HEK293T (cell line): Measurements from ENCODE around the gene SHISA9.

ENCODE experiments used
- CTCF ChIA-PET: fragments of 350-600 bp; formaldehyde crosslinking; extraction: SDS; loops from one replicate; lab custom pipeline; 2021; ENCODE audit warnings: antibody characterized with exemption, inconsistent platforms; lab: Yijun Ruan, JAX
- POLR2A ChIA-PET: fragments of 350-600 bp; formaldehyde crosslinking; extraction: SDS; loops from one replicate; lab custom pipeline; 2020; ENCODE audit warnings: antibody characterized with exemption, inconsistent platforms; lab: Yijun Ruan, JAX
- DNase-seq: peaks from one replicate; pipeline ENCODE4 v3.0.0; 2012; ENCODE audit warnings: mixed read lengths; ENCODE audit errors: extremely low spot score
- ARNT ChIP-seq: fragments of 450-650 bp; IDR thresholded peaks from 2 replicates; pipeline ENCODE4 v1.6.1; 2017; ENCODE audit warnings: mild to moderate bottlenecking
- BHLHE40 ChIP-seq: fragments of 450-650 bp; IDR thresholded peaks from 2 replicates; pipeline ENCODE4 v1.6.1; 2016; ENCODE audit warnings: mild to moderate bottlenecking, moderate library complexity, borderline replicate concordance
- CTBP1 ChIP-seq: fragments of 450-650 bp; IDR thresholded peaks from 2 replicates; pipeline ENCODE4 v1.6.1; 2016; ENCODE audit warnings: borderline replicate concordance
- ELF4 ChIP-seq: fragments of 450-650 bp; IDR thresholded peaks from 2 replicates; pipeline ENCODE4 v1.6.1; 2017; ENCODE audit warnings: antibody characterized with exemption
- FOXA1 ChIP-seq: fragments of 450-650 bp; IDR thresholded peaks from 2 replicates; pipeline ENCODE4 v1.6.1; 2016; ENCODE audit warnings: mild to moderate bottlenecking
- FOXK2 ChIP-seq: fragments of 450-650 bp; IDR thresholded peaks from 2 replicates; pipeline ENCODE4 v1.6.1; 2016; ENCODE audit warnings: mild to moderate bottlenecking
- FOXM1 ChIP-seq: fragments of 450-650 bp; IDR thresholded peaks from 2 replicates; pipeline ENCODE4 v1.6.1; 2017; ENCODE audit warnings: mild to moderate bottlenecking, borderline replicate concordance
- HDGF ChIP-seq: fragments of 450-650 bp; IDR thresholded peaks from 2 replicates; pipeline ENCODE4 v1.6.1; 2017; ENCODE audit warnings: antibody characterized with exemption, borderline replicate concordance
- L3MBTL2 ChIP-seq: fragments of 450-650 bp; conservative IDR thresholded peaks from 2 replicates; pipeline ENCODE4 v1.6.1; 2016; ENCODE audit warnings: mild to moderate bottlenecking
- LEF1 ChIP-seq: fragments of 450-650 bp; IDR thresholded peaks from 2 replicates; pipeline ENCODE4 v1.6.1; 2017; ENCODE audit warnings: mild to moderate bottlenecking, borderline replicate concordance
- NFRKB ChIP-seq: fragments of 450-650 bp; IDR thresholded peaks from 2 replicates; pipeline ENCODE4 v1.6.1; 2016; ENCODE audit warnings: mild to moderate bottlenecking, moderate library complexity
- SP1 ChIP-seq: fragments of 450-650 bp; IDR thresholded peaks from 2 replicates; pipeline ENCODE4 v1.6.1; 2017
- SUZ12 ChIP-seq: fragments of 450-650 bp; IDR thresholded peaks from 2 replicates; pipeline ENCODE4 v1.6.1; 2016; ENCODE audit warnings: mild to moderate bottlenecking
- TARDBP ChIP-seq: fragments of 450-650 bp; IDR thresholded peaks from 2 replicates; pipeline ENCODE4 v1.6.1; 2016
- ZNF384 ChIP-seq: fragments of 450-650 bp; IDR thresholded peaks from 2 replicates; pipeline ENCODE4 v1.6.1; 2016
- TF ChIP-seq, protein P1 (sequence below): fragments of 450-650 bp; IDR thresholded peaks from 2 replicates; pipeline ENCODE4 v1.6.1; 2016

Gene SHISA9

DNA sequence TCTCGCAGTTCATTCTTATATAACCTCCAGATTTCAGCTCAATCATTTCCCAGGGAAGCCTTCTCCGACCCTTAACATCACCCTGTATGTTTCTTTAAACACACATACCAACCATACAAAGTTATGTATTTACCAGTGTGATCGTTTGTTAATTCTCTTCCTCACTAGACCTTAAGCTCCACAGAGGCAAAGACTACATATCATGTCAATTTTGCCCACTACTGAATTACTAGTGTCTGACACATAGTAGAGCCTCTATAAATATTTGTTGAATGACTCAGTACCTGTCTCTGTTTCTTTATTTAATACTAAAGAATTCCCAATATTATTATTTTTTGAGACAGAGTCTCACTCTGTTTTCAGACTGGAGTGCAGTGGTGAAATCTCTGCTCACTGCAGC, 137.2 kb downstream of the SHISA9 start:
- TF ChIP-seq HDGF: no peak
- TF ChIP-seq FOXM1: no peak
- TF ChIP-seq CTBP1: no peak
- no peak for TF ChIP-seq TARDBP
- no peak for TF ChIP-seq BHLHE40
- no peak for TF ChIP-seq ZNF384
- TF ChIP-seq ARNT: no peak
- no peak for TF ChIP-seq SP1
- no peak for TF ChIP-seq FOXK2
- no peak for TF ChIP-seq L3MBTL2
- no peak for TF ChIP-seq SUZ12
- no peak for TF ChIP-seq LEF1
- TF ChIP-seq FOXA1: no peak
- no peak for TF ChIP-seq NFRKB
- TF ChIP-seq, protein P1, sequence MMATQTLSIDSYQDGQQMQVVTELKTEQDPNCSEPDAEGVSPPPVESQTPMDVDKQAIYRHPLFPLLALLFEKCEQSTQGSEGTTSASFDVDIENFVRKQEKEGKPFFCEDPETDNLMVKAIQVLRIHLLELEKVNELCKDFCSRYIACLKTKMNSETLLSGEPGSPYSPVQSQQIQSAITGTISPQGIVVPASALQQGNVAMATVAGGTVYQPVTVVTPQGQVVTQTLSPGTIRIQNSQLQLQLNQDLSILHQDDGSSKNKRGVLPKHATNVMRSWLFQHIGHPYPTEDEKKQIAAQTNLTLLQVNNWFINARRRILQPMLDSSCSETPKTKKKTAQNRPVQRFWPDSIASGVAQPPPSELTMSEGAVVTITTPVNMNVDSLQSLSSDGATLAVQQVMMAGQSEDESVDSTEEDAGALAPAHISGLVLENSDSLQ: no peak
- TF ChIP-seq ELF4: no peak
- CTCF ChIA-PET: no interaction called here
- POLR2A ChIA-PET: no interaction called here
- no peak for DNase-seq

DNA sequence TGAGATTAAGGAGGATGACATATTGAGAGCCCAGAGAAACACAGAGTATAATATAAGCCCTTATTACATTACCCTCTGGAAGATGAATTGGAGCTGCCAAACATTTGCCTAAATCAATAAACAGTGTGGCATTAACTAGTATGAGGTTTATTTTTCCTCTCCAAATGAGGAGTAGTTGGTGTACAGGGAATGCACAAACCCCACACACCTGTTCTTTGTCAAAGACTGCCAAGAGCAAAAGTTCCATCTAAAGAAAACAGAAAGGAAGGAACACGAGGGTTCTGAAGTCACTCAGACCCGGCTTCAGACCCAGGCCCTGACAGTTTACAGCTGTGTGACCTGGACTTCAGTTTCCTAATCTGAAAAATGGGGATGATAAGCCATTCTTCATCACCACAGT, 138.1 kb downstream of the SHISA9 start:
- no peak for DNase-seq
- no peak for TF ChIP-seq ARNT
- TF ChIP-seq, protein P1: no peak
- no peak for TF ChIP-seq ELF4
- ChIA-PET POLR2A (no interaction called here), CTCF (no interaction called here)

DNA sequence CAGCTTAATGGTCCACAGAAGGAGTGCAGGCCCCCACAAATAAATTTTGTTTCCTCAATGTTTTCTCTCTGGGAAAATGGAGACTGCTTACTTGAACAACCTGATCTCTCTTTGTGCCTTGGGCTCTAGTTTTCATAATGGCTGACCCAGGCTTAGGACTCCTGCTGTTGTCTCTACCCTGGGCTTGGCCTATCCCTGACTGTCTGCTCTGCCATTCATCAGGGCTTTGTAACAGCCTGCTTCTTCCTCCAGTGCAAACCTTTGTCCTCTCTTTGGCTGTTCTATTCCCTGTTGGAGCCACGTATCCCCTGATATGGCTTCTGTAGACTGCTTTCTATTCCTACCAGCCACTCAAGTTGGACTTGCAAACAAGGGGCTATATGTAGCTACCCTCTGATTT, 139.8 kb downstream of the SHISA9 start:
- POLR2A ChIA-PET: no interaction called here
- no peak for DNase-seq
- CTCF ChIA-PET: no interaction called here
- TF ChIP-seq FOXM1 (no peak), ELF4 (no peak), ARNT (no peak), NFRKB (no peak), HDGF (no peak), FOXK2 (no peak), L3MBTL2 (no peak), BHLHE40 (no peak), CTBP1 (no peak)
- TF ChIP-seq, protein P1: no peak

DNA sequence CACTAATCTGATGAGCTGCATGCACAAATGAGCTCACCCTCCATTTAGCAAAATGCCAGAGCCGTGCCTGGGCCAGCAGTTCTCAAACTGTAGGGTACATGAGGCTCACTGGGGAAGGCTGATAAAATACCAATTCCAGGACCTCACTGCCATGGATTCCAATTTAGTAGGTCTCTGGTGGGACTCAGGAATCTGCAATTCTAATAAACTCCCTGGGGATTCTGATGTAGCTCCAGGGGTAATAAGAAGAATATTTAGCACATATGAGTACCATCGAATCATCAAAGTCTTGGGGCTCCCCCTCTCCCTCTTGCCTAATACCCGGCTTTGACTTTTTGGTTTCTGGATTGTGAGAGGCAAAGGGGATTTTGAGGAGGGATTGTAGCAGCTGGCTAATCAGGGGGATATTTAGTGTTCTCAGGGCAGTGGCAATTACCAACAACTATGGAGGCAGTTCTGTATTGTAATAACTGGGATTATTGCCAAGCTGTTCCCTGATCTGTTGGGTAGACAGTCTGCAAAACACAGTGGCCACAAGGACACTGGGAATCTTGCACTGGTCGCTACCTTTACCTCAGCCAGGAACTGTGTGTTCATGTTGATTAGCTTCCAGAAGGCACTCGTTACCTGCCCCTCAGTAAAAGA, 140.4 kb downstream of the SHISA9 start:
- ChIA-PET POLR2A (no interaction called here), CTCF (no interaction called here)
- no peak for DNase-seq
- TF ChIP-seq ZNF384 (no peak), FOXA1 (no peak), FOXM1 (no peak), TARDBP (no peak), L3MBTL2 (no peak), ELF4 (no peak), BHLHE40 (no peak), CTBP1 (no peak), NFRKB (no peak), FOXK2 (no peak), SP1 (no peak), HDGF (no peak), ARNT (no peak), LEF1 (no peak), SUZ12 (no peak)
- TF ChIP-seq, protein P1: no peak

DNA sequence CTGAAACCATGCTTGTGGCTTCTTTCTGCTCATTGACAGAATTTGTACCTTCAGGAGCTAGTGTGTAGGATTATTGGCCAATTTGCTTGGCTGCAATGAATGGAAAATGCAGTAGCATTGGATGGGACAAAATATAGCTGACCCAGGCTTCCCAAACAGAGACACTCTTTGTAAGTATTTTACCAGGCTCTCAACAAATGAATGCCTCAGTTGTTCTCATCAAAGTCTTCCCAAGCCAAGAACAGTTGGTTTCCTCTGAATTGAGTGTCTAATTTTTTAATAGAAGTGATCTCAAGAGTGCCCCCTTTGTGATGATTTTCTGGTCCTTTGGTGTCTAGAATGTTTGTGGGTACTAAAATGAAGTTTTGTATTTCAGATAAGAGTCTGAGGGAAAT, 140.9 kb downstream of the SHISA9 start:
- CTCF ChIA-PET: no interaction called here
- POLR2A ChIA-PET: no interaction called here
- TF ChIP-seq ZNF384 (no peak), LEF1 (no peak), CTBP1 (no peak), ARNT (no peak), FOXA1 (no peak), TARDBP (no peak), HDGF (no peak), SP1 (no peak)
- TF ChIP-seq, protein P1: no peak
- no peak for DNase-seq
